SJSA1 (cell line): Measurements from ENCODE around the gene PGAM1. TPM values are rescaled to one million over a fixed set of nuclear protein-coding genes. Genes with fewer than 3 reads are reported as not detected.
"Not testable (repeated sequence)": the region's sequence is repeated elsewhere in the genome, so short reads cannot be mapped to it uniquely, and the experiment has no call there.

Experiments used
- DNase-seq, 2 experiments: peaks; one replicate each; pipeline ENCODE4 v3.0.0-alpha.2; 2015 to 2020; ENCODE audit warnings: low spot score in 2 of 2, low read depth in 1 of 2
- H3K27ac ChIP-seq: fragments of 250-450 bp; sonication (Bioruptor Pico); 2 replicates; pipeline ENCODE4 v1.5.1; 2020; ENCODE audit warnings: mild to moderate bottlenecking, moderate library complexity
- H3K27me3 ChIP-seq: fragments of 250-450 bp; sonication (Bioruptor Pico); replicated peaks from 2 replicates; pipeline ENCODE4 v1.5.1; 2020; ENCODE audit warnings: mild to moderate bottlenecking, moderate library complexity
- H3K36me3 ChIP-seq: fragments of 250-450 bp; sonication (Bioruptor Pico); 2 replicates; pipeline ENCODE4 v1.5.1; 2020; ENCODE audit warnings: mild to moderate bottlenecking
- H3K4me1 ChIP-seq: fragments of 250-450 bp; sonication (Bioruptor Pico); replicated peaks from 2 replicates; pipeline ENCODE4 v1.6.1; 2021; ENCODE audit warnings: mild to moderate bottlenecking
- H3K4me3 ChIP-seq: fragments of 250-450 bp; sonication (Bioruptor Pico); 2 replicates; pipeline ENCODE4 v1.5.1; 2020; ENCODE audit warnings: mild to moderate bottlenecking
- H3K9me3 ChIP-seq: fragments of 250-450 bp; sonication (Bioruptor Pico); replicated peaks from 2 replicates; pipeline ENCODE4 v1.5.1; 2020; ENCODE audit warnings: mild to moderate bottlenecking
- total RNA-seq: library from RNA; depleted of rRNA; stranded (reverse); fragments of >200 nt; shearing (Covaris generic); gene quantifications from 2 replicates; pipeline ENCODE4 v1.2.3, GENCODE V29; 2014; rRNA removed

Gene PGAM1
- total RNA-seq, 1 experiment from 2014 or later = 591 TPM

GRCh38 chr10:97479410-97479809 lies 53.4 kb downstream of the PGAM1 start:
- H3K9me3 ChIP-seq, H3K27ac ChIP-seq, DNase-seq, H3K4me3 ChIP-seq, H3K27me3 ChIP-seq, H3K4me1 ChIP-seq: not testable (repeated sequence)
- peaks cover 82% of the 10 kb centered on the region for H3K36me3 ChIP-seq

- no peak overlapping the region for H3K4me3 ChIP-seq
- no peak for DNase-seq
- H3K36me3 ChIP-seq = peaks cover 77% of the 10 kb centered on the region
- peaks cover 10% of the 10 kb centered on the region; the same call in 1 of the 2 replicates for H3K4me1 ChIP-seq
- H3K27ac ChIP-seq = no peak overlapping the region
- no peaks in the 10 kb centered on the region for H3K27me3 ChIP-seq
- H3K9me3 ChIP-seq = no peaks in the 10 kb centered on the region
Observed at GRCh38 chr10:97479939-97480338, 53.9 kb downstream of the PGAM1 start.

GRCh38 chr10:97481071-97481470 lies 55.1 kb downstream of the PGAM1 start:
- H3K36me3 ChIP-seq = peaks cover 76% of the 10 kb centered on the region

GRCh38 chr10:97482381-97482780 lies 56.4 kb downstream of the PGAM1 start:
- Histone ChIP-seq H3K4me3 (no peak overlapping the region), H3K27me3 (no peaks in the 10 kb centered on the region), H3K36me3 (peaks cover 66% of the 10 kb centered on the region), H3K27ac (no peak overlapping the region), H3K4me1 (peaks cover 10% of the 10 kb centered on the region; the same call in 1 of the 2 replicates), H3K9me3 (no peaks in the 10 kb centered on the region)
- DNase-seq = no peak

More at GRCh38 chr10:97481071-97481470, 55.1 kb downstream of the PGAM1 start:
- no peaks in the 10 kb centered on the region for H3K9me3 ChIP-seq
- no peaks in the 10 kb centered on the region for H3K27me3 ChIP-seq
- H3K27ac ChIP-seq = no peak overlapping the region
- H3K4me3 ChIP-seq = no peak overlapping the region
- no peak for DNase-seq
- H3K4me1 ChIP-seq = peaks cover 10% of the 10 kb centered on the region; the same call in 1 of the 2 replicates

Other genes starting within 250 kb of the PGAM1 start
- gene SLIT1, start 240.2 kb upstream of the PGAM1 start, total RNA-seq = not detected in 2 replicates
- gene ARHGAP19, start 133.6 kb upstream of the PGAM1 start, total RNA-seq = 18.5 and 20.6 TPM in 2 replicates
- 1.7 and 2.2 TPM in 2 replicates for gene FRAT1, start 106.9 kb upstream of the PGAM1 start, total RNA-seq
- gene FRAT2, start 91.5 kb upstream of the PGAM1 start, total RNA-seq = 6.4 and 6.9 TPM in 2 replicates
- gene RRP12, start 24.9 kb upstream of the PGAM1 start, total RNA-seq = 25.1 and 26.4 TPM in 2 replicates
- 59.1 and 60.1 TPM in 2 replicates for gene EXOSC1, start 19.8 kb downstream of the PGAM1 start, total RNA-seq
- 50.1 and 57.7 TPM in 2 replicates for gene ZDHHC16, start 20.0 kb downstream of the PGAM1 start, total RNA-seq
- 60.5 and 71.3 TPM in 2 replicates for gene MMS19, start 72.2 kb downstream of the PGAM1 start, total RNA-seq
- 14.8 and 15.8 TPM in 2 replicates for gene UBTD1, start 72.7 kb downstream of the PGAM1 start, total RNA-seq
- 0.22 TPM in 1 of 2 replicates, not detected in the other for gene ANKRD2, start 146.6 kb downstream of the PGAM1 start, total RNA-seq
- gene HOGA1, start 158.2 kb downstream of the PGAM1 start, total RNA-seq = 0.21 TPM in 1 of 2 replicates, not detected in the other
- gene C10orf62, start 163.5 kb downstream of the PGAM1 start, total RNA-seq = not detected in 2 replicates
- 4.4 and 6.8 TPM in 2 replicates for gene MORN4, start 207.3 kb downstream of the PGAM1 start, total RNA-seq
- gene PI4K2A, start 214.5 kb downstream of the PGAM1 start, total RNA-seq = 14.9 and 19.6 TPM in 2 replicates